HepG2 (cell line): ENCODE data around the gene RBCK1. TPM values are rescaled to one million over a fixed set of nuclear protein-coding genes. Genes with fewer than 3 reads are reported as not detected.

Experiments used
- AGO1 ChIP-seq: fragments of 200-400 bp; formaldehyde crosslinking; IDR thresholded peaks from 2 replicates; pipeline ENCODE4 v1.6.1; 2017; ENCODE audit warnings: mild to moderate bottlenecking, low read depth, low read length, moderate library complexity; ENCODE audit not compliant: poor library complexity, severe bottlenecking
- CSRNP2 ChIP-seq: sonication (generic); formaldehyde crosslinking; conservative IDR thresholded peaks from 2 replicates; pipeline ENCODE4 v1.8.0; 2022; ENCODE audit warnings: low read depth, missing genetic modification reagents
- KAT7 ChIP-seq: IDR thresholded peaks from 2 replicates; pipeline ENCODE4 v1.6.1; 2018; ENCODE audit warnings: borderline replicate concordance, missing compliant biosample characterization
- KDM5B ChIP-seq: sonication (generic); formaldehyde crosslinking; IDR thresholded peaks from 2 replicates; pipeline ENCODE4 v1.4.0; 2020; ENCODE audit warnings: missing genetic modification reagents, mild to moderate bottlenecking, borderline replicate concordance
- MTF2 ChIP-seq: sonication (generic); formaldehyde crosslinking; IDR thresholded peaks from 2 replicates; pipeline ENCODE4 v1.5.0; 2020; ENCODE audit warnings: missing genetic modification reagents, borderline replicate concordance
- NFAT5 ChIP-seq: sonication (generic); formaldehyde crosslinking; IDR thresholded peaks from 2 replicates; pipeline ENCODE4 v1.4.0; 2020; ENCODE audit warnings: missing genetic modification reagents
- NFE2L1 ChIP-seq: sonication (generic); formaldehyde crosslinking; IDR thresholded peaks from 2 replicates; pipeline ENCODE4 v1.4.0; 2020; ENCODE audit warnings: missing genetic modification reagents, mild to moderate bottlenecking, borderline replicate concordance
- SALL1 ChIP-seq: sonication (generic); formaldehyde crosslinking; IDR thresholded peaks from 2 replicates; pipeline ENCODE4 v1.8.0; 2022; ENCODE audit warnings: mild to moderate bottlenecking, missing genetic modification reagents
- SRF ChIP-seq: IDR thresholded peaks from 2 replicates; pipeline ENCODE4 v1.6.1; 2011; ENCODE audit warnings: mild to moderate bottlenecking, low read depth, low read length, moderate library complexity
- TEF ChIP-seq: sonication (generic); formaldehyde crosslinking; IDR thresholded peaks from 2 replicates; pipeline ENCODE4 v1.5.0; 2020; ENCODE audit warnings: missing genetic modification reagents
- ZBTB49 ChIP-seq: sonication (generic); formaldehyde crosslinking; IDR thresholded peaks from 2 replicates; pipeline ENCODE4 v1.4.0; 2020; ENCODE audit warnings: missing genetic modification reagents, borderline replicate concordance
- ZNF251 ChIP-seq: sonication (generic); formaldehyde crosslinking; IDR thresholded peaks from 2 replicates; pipeline ENCODE4 v1.9.0; 2021; ENCODE audit warnings: mild to moderate bottlenecking, missing genetic modification reagents
- ZNF3 ChIP-seq: IDR thresholded peaks from 2 replicates; pipeline ENCODE4 v1.7.0; 2017; ENCODE audit warnings: inconsistent platforms
- ZNF30 ChIP-seq: sonication (generic); formaldehyde crosslinking; IDR thresholded peaks from 2 replicates; pipeline ENCODE4 v1.5.0; 2020; ENCODE audit warnings: mild to moderate bottlenecking, missing genetic modification reagents
- ZNF576 ChIP-seq: sonication (generic); formaldehyde crosslinking; IDR thresholded peaks from 2 replicates; pipeline ENCODE4 v1.4.0; 2020; ENCODE audit warnings: mild to moderate bottlenecking, missing genetic modification reagents
- ZNF75D ChIP-seq: sonication (generic); formaldehyde crosslinking; IDR thresholded peaks from 2 replicates; pipeline ENCODE4 v1.8.1; 2023; ENCODE audit warnings: missing genetic modification reagents, mild to moderate bottlenecking, borderline replicate concordance
- ZSCAN20 ChIP-seq: sonication (generic); formaldehyde crosslinking; IDR thresholded peaks from 2 replicates; pipeline ENCODE4 v1.4.0; 2020; ENCODE audit warnings: missing genetic modification reagents, mild to moderate bottlenecking, borderline replicate concordance
- polyA plus RNA-seq, 8 experiments: library from polyadenylated mRNA; depleted of rRNA in 3 of 8; stranded (reverse) in 7 of 8; unstranded in 1 of 8; fragments of >200 nt; fragmentation: Illumina TruSeq in 4 of 8; extraction: Trizol in 4 of 8; gene quantifications; 2 replicates each; pipeline versions ENCODE4 v1.2.1 to v1.2.3, GENCODE V29; 2011 to 2016; ENCODE audit warnings: low read depth in 4 of 8, missing spikeins in 1 of 8, mixed read lengths in 1 of 8; ENCODE audit not compliant: insufficient read depth in 1 of 8
- total RNA-seq, 5 experiments: library from RNA; depleted of rRNA; stranded (reverse); fragments of >200 nt; fragmentation: Illumina TruSeq; extraction: Trizol; gene quantifications; 2 replicates each; pipeline ENCODE4 v1.2.3, GENCODE V29; 2016; ENCODE audit warnings: low read depth in 1 of 5

The RBCK1 gene
- total and polyA plus RNA-seq, 2 of the 13 experiments (the other 11 are each of a cell fraction or from before 2014, with no cell fraction given): 149 to 215 TPM

- TF ChIP-seq ZBTB49 (CRISPR knock-in tag) (peak; percentile 91), CSRNP2 (CRISPR knock-in tag) (no peak), SALL1 (peak; percentile 100), NFAT5 (CRISPR knock-in tag) (peak; percentile 67; the same call in 1 of the 2 replicates), KDM5B (CRISPR knock-in tag) (peak; percentile 98), MTF2 (CRISPR knock-in tag) (no peak; the same call in 1 of the 2 replicates), ZNF30 (CRISPR knock-in tag) (peak; percentile 49; the same call in 1 of the 2 replicates), ZNF576 (CRISPR knock-in tag) (peak; percentile 97), AGO1 (no peak), SRF (0 out of 2 replicates have a peak, but pooled peaks have one; percentile 38), ZNF3 (CRISPR knock-in tag) (peak; percentile 86), KAT7 (CRISPR knock-in tag) (peak; percentile 95), ZSCAN20 (CRISPR knock-in tag) (no peak), ZNF75D (CRISPR knock-in tag) (no peak), TEF (0 out of 2 replicates have a peak, but pooled peaks have one; percentile 75), NFE2L1 (CRISPR knock-in tag) (0 out of 2 replicates have a peak, but pooled peaks have one; percentile 57), ZNF251 (CRISPR knock-in tag) (peak; percentile 91)
Measured at GRCh38 chr20:362271-363254, 45.5 kb upstream of the RBCK1 start (continued).
